WTC11 (cell line): ENCODE data around the gene PITPNM3. TPM values are rescaled to one million over a fixed set of nuclear protein-coding genes. Genes with fewer than 3 reads are reported as not detected.

Experiments
- ATAC-seq: fragments of 200-7000 bp; cut with Tn5 transposase; 2 replicates; pipeline ENCODE4 v1.10.0; 2021; ENCODE audit warnings: mild to moderate bottlenecking, moderate library complexity
- CTCF ChIA-PET: fragments of 300-600 bp; sonication (Branson Sonifier 250); formaldehyde crosslinking; loops from one replicate; lab custom pipeline; 2021; ENCODE audit warnings: antibody characterized with exemption; lab: Charles Lee
- POLR2A ChIA-PET: fragments of 350-600 bp; sonication (Branson Sonifier 250); formaldehyde crosslinking; loops from one replicate; lab custom pipeline; 2021; ENCODE audit warnings: antibody characterized with exemption; lab: Charles Lee
- DNase-seq: peaks from one replicate; pipeline ENCODE4 v3.0.0; 2021; ENCODE audit warnings: low spot score
- H3K27ac Mint-ChIP-seq: 2 replicates; pipeline ENCODE4 v1.8.0; 2021; ENCODE audit warnings: mixed read lengths
- H3K27me3 Mint-ChIP-seq: 2 replicates; pipeline ENCODE4 v1.8.0; 2021; ENCODE audit warnings: low read depth, mild to moderate bottlenecking, moderate library complexity, mixed read lengths
- H3K36me3 Mint-ChIP-seq: 2 replicates; pipeline ENCODE4 v1.8.0; 2021; ENCODE audit warnings: mixed read lengths
- H3K4me1 Mint-ChIP-seq: 2 replicates; pipeline ENCODE4 v1.8.0; 2022; ENCODE audit warnings: mixed read lengths
- H3K4me3 Mint-ChIP-seq: 2 replicates; pipeline ENCODE4 v1.8.0; 2021; ENCODE audit warnings: mild to moderate bottlenecking, moderate library complexity, mixed read lengths
- H3K9me3 Mint-ChIP-seq: 2 replicates; pipeline ENCODE4 v1.8.0; 2021; ENCODE audit warnings: mixed read lengths
- ATF6 ChIP-seq: sonication (generic); formaldehyde crosslinking; IDR thresholded peaks from 2 replicates; pipeline ENCODE4 v1.8.1; 2023; ENCODE audit warnings: mild to moderate bottlenecking, missing genetic modification reagents
- CBFB ChIP-seq: sonication (generic); formaldehyde crosslinking; IDR thresholded peaks from 2 replicates; pipeline ENCODE4 v1.8.1; 2022; ENCODE audit warnings: mild to moderate bottlenecking, low read depth, missing genetic modification reagents
- FOXJ3 ChIP-seq: sonication (generic); formaldehyde crosslinking; IDR thresholded peaks from 2 replicates; pipeline ENCODE4 v1.9.0; 2021; ENCODE audit warnings: missing genetic modification reagents, mild to moderate bottlenecking, borderline replicate concordance
- FOXK1 ChIP-seq: sonication (generic); formaldehyde crosslinking; IDR thresholded peaks from 2 replicates; pipeline ENCODE4 v1.8.0; 2022; ENCODE audit warnings: mild to moderate bottlenecking, moderate library complexity, missing genetic modification reagents
- FOXP4 ChIP-seq: sonication (generic); formaldehyde crosslinking; IDR thresholded peaks from 2 replicates; pipeline ENCODE4 v1.8.0; 2022; ENCODE audit warnings: mild to moderate bottlenecking, missing genetic modification reagents
- GTF2I ChIP-seq: fragments of 250-450 bp; sonication (Bioruptor Pico); conservative IDR thresholded peaks from 2 replicates; pipeline ENCODE4 v1.4.0; 2021; ENCODE audit warnings: mild to moderate bottlenecking
- IRF2 ChIP-seq: sonication (generic); formaldehyde crosslinking; IDR thresholded peaks from 2 replicates; pipeline ENCODE4 v1.8.0; 2022; ENCODE audit warnings: low read depth, missing genetic modification reagents, borderline replicate concordance
- MYBL2 ChIP-seq: sonication (generic); formaldehyde crosslinking; IDR thresholded peaks from 2 replicates; pipeline ENCODE4 v1.8.1; 2023; ENCODE audit warnings: mild to moderate bottlenecking, moderate library complexity, missing genetic modification reagents
- NFATC4 ChIP-seq: fragments of 250-450 bp; sonication (Bioruptor Pico); IDR thresholded peaks from 2 replicates; pipeline ENCODE4 v1.9.0; 2021; ENCODE audit warnings: mild to moderate bottlenecking
- NFE2L1 ChIP-seq: sonication (generic); formaldehyde crosslinking; IDR thresholded peaks from 2 replicates; pipeline ENCODE4 v1.8.1; 2023; ENCODE audit warnings: missing genetic modification reagents
- NR1H2 ChIP-seq: sonication (generic); formaldehyde crosslinking; IDR thresholded peaks from 2 replicates; pipeline ENCODE4 v1.9.0; 2021; ENCODE audit warnings: mild to moderate bottlenecking, moderate library complexity, missing genetic modification reagents
- SMAD3 ChIP-seq: sonication (generic); formaldehyde crosslinking; IDR thresholded peaks from 2 replicates; pipeline ENCODE4 v1.8.0; 2022; ENCODE audit warnings: missing genetic modification reagents, mild to moderate bottlenecking, borderline replicate concordance
- TCF7 ChIP-seq: sonication (generic); formaldehyde crosslinking; IDR thresholded peaks from 2 replicates; pipeline ENCODE4 v1.8.0; 2022; ENCODE audit warnings: mild to moderate bottlenecking, low read depth, missing genetic modification reagents, moderate library complexity
- ZNF396 ChIP-seq: fragments of 250-450 bp; sonication (Bioruptor Pico); IDR thresholded peaks from 2 replicates; pipeline ENCODE4 v1.8.0; 2021; ENCODE audit warnings: mild to moderate bottlenecking, moderate library complexity, borderline replicate concordance
- ZNF532 ChIP-seq: fragments of 250-450 bp; sonication (Bioruptor Pico); IDR thresholded peaks from 2 replicates; pipeline ENCODE4 v1.9.0; 2021; ENCODE audit warnings: mild to moderate bottlenecking, borderline replicate concordance
- total RNA-seq: library from RNA; stranded (reverse); gene quantifications from 3 replicates; pipeline ENCODE4 v1.2.3, GENCODE V29; 2021
- TF ChIP-seq, protein P1 (sequence below): sonication (generic); formaldehyde crosslinking; IDR thresholded peaks from 2 replicates; pipeline ENCODE4 v1.8.0; 2022; ENCODE audit warnings: mild to moderate bottlenecking, missing genetic modification reagents
- TF ChIP-seq, protein P2 (sequence below): fragments of 250-450 bp; sonication (Bioruptor Pico); IDR thresholded peaks from 2 replicates; pipeline ENCODE4 v1.9.0; 2021; ENCODE audit warnings: mild to moderate bottlenecking
- TF ChIP-seq, protein P3 (sequence below): fragments of 250-450 bp; sonication (Bioruptor Pico); IDR thresholded peaks from 2 replicates; pipeline ENCODE4 v1.9.0; 2021; ENCODE audit warnings: mild to moderate bottlenecking
- TF ChIP-seq, protein P4 (sequence below): sonication (generic); formaldehyde crosslinking; IDR thresholded peaks from 2 replicates; pipeline ENCODE4 v1.8.1; 2022; ENCODE audit warnings: low read depth, mild to moderate bottlenecking, moderate library complexity, missing genetic modification reagents, borderline replicate concordance

Gene PITPNM3
- total RNA-seq, 1 experiment from 2014 or later = 2.8 TPM

GRCh38 chr17:6475411-6475810 lies 80.9 kb downstream of the PITPNM3 start:
- TF ChIP-seq ZNF396 (no peak), SMAD3 (no peak), NFATC4 (CRISPR knock-in tag) (no peak), MYBL2 (CRISPR knock-in tag) (no peak), GTF2I (no peak), CBFB (CRISPR knock-in tag) (no peak), ATF6 (no peak)
- TF ChIP-seq, protein P1, sequence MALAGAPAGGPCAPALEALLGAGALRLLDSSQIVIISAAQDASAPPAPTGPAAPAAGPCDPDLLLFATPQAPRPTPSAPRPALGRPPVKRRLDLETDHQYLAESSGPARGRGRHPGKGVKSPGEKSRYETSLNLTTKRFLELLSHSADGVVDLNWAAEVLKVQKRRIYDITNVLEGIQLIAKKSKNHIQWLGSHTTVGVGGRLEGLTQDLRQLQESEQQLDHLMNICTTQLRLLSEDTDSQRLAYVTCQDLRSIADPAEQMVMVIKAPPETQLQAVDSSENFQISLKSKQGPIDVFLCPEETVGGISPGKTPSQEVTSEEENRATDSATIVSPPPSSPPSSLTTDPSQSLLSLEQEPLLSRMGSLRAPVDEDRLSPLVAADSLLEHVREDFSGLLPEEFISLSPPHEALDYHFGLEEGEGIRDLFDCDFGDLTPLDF = no peak
- TF ChIP-seq, protein P2, sequence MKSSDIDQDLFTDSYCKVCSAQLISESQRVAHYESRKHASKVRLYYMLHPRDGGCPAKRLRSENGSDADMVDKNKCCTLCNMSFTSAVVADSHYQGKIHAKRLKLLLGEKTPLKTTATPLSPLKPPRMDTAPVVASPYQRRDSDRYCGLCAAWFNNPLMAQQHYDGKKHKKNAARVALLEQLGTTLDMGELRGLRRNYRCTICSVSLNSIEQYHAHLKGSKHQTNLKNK (CRISPR knock-in tag) = no peak
- ChIA-PET CTCF (interaction anchor here (1.1 to 1.4 kb wide), 3 partner anchors 11 to 20 kb away, joined by 3 to 6 read pairs (median 5); no protein-coding TSS in a partner anchor), POLR2A (no interaction called here)
- no peak overlapping the region for H3K4me3 Mint-ChIP-seq
- no peaks in the 10 kb centered on the region for H3K36me3 Mint-ChIP-seq
- no peaks in the 10 kb centered on the region for H3K27me3 Mint-ChIP-seq
- ATAC-seq (no peak), DNase-seq (no peak)
- peaks cover 21% of the 10 kb centered on the region for H3K4me1 Mint-ChIP-seq
- H3K27ac Mint-ChIP-seq = no peak overlapping the region
- H3K9me3 Mint-ChIP-seq = no peaks in the 10 kb centered on the region

GRCh38 chr17:6474906-6475305 lies 81.4 kb downstream of the PITPNM3 start:
- Mint-ChIP-seq H3K36me3 (no peaks in the 10 kb centered on the region), H3K4me1 (peaks cover 19% of the 10 kb centered on the region), H3K27me3 (no peaks in the 10 kb centered on the region), H3K27ac (no peak overlapping the region), H3K9me3 (no peaks in the 10 kb centered on the region), H3K4me3 (no peak overlapping the region)
- no peak for TF ChIP-seq TCF7
- ChIA-PET CTCF (interaction anchor here (1.1 kb wide), 1 partner anchor 21 kb away, joined by 6 read pairs; no protein-coding TSS in a partner anchor), POLR2A (no interaction called here)
- ATAC-seq (no peak), DNase-seq (no peak)

DNA sequence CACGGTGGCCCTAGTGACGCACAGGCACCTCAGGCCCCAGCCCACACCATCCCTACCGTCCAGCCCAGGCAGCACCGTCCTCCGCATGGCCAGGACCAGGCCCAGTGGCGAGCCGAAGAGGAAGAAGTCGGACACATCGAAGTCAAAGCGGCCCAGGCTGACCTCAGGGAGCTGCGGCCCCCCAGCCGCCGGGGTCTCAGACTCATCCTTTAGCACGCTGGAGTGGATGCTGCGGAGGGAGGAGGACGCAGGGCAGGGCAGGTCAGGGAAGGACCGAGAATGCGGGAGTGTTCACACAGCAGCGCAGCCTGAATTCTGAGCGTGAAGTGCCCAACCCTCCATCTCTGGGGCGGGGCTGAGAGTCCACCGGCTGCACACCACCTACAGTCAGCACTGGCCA lies 82.0 kb downstream of the PITPNM3 start:
- ChIA-PET CTCF (interaction anchor here (1.1 to 4.4 kb wide), 4 partner anchors 11 to 51 kb away, joined by 6 to 36 read pairs (median 16); no protein-coding TSS in a partner anchor), POLR2A (no interaction called here)
- Mint-ChIP-seq H3K4me3 (no peak overlapping the region), H3K4me1 (peaks cover 19% of the 10 kb centered on the region), H3K27ac (no peak overlapping the region), H3K9me3 (no peaks in the 10 kb centered on the region), H3K27me3 (no peaks in the 10 kb centered on the region), H3K36me3 (no peaks in the 10 kb centered on the region)
- no peak for DNase-seq
- ATAC-seq = no peak
- TF ChIP-seq FOXJ3 (CRISPR knock-in tag) (no peak), NFE2L1 (CRISPR knock-in tag) (no peak), NR1H2 (CRISPR knock-in tag) (no peak), IRF2 (CRISPR knock-in tag) (no peak), FOXP4 (CRISPR knock-in tag) (no peak), SMAD3 (no peak), FOXK1 (CRISPR knock-in tag) (no peak), ZNF532 (no peak)
- TF ChIP-seq, protein P3, sequence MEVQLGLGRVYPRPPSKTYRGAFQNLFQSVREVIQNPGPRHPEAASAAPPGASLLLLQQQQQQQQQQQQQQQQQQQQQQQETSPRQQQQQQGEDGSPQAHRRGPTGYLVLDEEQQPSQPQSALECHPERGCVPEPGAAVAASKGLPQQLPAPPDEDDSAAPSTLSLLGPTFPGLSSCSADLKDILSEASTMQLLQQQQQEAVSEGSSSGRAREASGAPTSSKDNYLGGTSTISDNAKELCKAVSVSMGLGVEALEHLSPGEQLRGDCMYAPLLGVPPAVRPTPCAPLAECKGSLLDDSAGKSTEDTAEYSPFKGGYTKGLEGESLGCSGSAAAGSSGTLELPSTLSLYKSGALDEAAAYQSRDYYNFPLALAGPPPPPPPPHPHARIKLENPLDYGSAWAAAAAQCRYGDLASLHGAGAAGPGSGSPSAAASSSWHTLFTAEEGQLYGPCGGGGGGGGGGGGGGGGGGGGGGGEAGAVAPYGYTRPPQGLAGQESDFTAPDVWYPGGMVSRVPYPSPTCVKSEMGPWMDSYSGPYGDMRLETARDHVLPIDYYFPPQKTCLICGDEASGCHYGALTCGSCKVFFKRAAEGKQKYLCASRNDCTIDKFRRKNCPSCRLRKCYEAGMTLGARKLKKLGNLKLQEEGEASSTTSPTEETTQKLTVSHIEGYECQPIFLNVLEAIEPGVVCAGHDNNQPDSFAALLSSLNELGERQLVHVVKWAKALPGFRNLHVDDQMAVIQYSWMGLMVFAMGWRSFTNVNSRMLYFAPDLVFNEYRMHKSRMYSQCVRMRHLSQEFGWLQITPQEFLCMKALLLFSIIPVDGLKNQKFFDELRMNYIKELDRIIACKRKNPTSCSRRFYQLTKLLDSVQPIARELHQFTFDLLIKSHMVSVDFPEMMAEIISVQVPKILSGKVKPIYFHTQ (CRISPR knock-in tag) = no peak
- TF ChIP-seq, protein P4, sequence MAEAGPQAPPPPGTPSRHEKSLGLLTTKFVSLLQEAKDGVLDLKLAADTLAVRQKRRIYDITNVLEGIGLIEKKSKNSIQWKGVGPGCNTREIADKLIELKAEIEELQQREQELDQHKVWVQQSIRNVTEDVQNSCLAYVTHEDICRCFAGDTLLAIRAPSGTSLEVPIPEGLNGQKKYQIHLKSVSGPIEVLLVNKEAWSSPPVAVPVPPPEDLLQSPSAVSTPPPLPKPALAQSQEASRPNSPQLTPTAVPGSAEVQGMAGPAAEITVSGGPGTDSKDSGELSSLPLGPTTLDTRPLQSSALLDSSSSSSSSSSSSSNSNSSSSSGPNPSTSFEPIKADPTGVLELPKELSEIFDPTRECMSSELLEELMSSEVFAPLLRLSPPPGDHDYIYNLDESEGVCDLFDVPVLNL (CRISPR knock-in tag) = no peak
